ENCODE data around the gene KCNK6.

DNA sequence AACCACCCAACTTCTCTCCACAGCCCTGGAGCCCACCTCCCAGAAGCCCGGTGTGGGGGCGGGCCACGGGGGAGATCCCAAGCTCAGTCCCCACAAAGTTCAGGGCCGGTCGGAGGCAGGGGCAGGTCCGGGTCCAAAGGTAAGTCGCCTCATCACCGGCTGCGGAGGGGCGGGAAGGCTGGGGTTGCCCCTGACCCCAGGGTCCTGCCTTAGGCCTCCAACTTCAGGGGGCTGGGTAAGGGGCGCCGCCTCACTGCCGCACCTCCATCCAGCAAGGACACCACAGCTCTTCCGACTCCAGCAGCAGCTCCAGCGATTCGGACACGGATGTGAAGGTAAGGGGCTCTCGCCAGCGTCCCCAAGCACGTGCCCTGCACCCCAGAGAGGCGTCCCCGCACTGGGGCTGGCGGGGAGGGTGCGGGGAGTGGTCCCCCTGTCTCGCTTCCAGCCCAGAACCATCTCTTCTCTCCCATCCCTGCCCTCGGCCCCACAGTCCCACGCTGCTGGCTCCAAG lies 15.2 kb upstream of the KCNK6 start:
- TF ChIP-seq, protein P1, sequence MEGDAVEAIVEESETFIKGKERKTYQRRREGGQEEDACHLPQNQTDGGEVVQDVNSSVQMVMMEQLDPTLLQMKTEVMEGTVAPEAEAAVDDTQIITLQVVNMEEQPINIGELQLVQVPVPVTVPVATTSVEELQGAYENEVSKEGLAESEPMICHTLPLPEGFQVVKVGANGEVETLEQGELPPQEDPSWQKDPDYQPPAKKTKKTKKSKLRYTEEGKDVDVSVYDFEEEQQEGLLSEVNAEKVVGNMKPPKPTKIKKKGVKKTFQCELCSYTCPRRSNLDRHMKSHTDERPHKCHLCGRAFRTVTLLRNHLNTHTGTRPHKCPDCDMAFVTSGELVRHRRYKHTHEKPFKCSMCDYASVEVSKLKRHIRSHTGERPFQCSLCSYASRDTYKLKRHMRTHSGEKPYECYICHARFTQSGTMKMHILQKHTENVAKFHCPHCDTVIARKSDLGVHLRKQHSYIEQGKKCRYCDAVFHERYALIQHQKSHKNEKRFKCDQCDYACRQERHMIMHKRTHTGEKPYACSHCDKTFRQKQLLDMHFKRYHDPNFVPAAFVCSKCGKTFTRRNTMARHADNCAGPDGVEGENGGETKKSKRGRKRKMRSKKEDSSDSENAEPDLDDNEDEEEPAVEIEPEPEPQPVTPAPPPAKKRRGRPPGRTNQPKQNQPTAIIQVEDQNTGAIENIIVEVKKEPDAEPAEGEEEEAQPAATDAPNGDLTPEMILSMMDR (IDR thresholded peaks at IDR 0.05): no peak
- TF ChIP-seq EZH2phosphoT487 (IDR thresholded peaks at IDR 0.05) (no peak), EZH2 (IDR thresholded peaks at IDR 0.05) (no peak)

All from neural progenitor cell (in vitro differentiated cells).